Fibroblast of gingiva (primary cell): Measurements from ENCODE around the gene OPRM1.

Experiments used
- DNase-seq: peaks from one replicate; pipeline ENCODE4 v3.0.0-alpha.2; 2011; ENCODE audit warnings: low read depth

Gene OPRM1

GRCh38 chr6:154080461-154081189, 41.6 kb downstream of the OPRM1 start:
- DNase-seq, result no peak

GRCh38 chr6:154086510-154086909, 47.5 kb downstream of the OPRM1 start:
- DNase-seq, result no peak

GRCh38 chr6:154092326-154092962, 53.4 kb downstream of the OPRM1 start:
- DNase-seq, result no peak

DNA sequence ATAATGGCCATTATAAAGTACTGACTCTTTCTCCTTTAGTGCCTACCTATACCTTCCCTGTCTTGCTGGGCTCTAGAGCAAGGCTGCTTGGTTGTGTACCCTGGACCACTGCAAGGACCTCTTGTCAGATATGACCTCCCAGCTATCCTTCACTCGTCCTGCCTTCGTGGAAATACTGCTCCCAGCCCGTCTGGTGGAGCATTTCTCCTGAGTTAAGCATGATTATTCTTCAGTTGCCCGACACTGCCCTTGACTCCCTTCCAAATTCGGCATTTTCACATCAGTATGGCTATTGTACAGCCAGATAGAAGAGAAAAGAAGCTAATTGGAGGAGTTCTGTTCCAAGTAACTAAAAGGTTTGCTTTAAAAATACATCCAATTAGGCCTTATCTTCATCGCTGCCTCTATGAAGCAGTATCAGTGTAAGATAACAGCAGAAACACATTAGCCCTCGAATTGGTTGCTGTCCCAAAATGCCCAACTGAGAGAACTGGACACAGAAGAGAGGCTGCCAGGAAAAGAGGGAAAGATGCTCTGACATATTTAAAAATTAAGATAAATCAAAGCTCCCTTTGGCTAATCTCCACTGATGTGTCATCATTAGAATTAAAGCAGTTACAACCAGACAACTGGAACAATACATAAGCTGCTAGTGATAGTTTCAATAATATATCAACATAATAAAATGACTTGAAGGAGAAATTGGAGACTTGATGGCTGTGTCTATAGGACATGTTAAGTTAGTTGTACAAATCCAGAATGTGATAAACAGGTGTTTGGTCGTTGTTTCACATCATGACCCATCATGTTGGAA, 54.4 kb downstream of the OPRM1 start:
- no peak for DNase-seq

DNA sequence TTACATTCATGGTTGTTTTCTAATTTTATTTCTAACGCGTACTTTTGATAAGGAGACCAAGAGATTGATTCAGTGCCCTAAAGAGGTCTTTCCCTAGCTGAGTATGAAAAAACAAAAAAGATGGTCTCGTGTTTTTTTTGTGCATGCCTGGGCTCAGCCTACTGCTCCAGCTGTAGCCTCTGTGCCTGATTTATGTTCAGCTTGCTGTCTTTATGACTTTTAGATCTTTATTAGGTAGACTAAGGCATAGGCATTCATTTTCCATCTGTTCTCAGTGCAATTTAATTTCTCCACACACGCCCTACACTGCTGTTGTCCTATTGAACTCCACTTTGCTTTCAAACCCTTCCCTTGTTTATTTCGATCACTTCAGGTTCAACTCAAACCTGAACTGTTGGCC, 56.5 kb downstream of the OPRM1 start:
- no peak for DNase-seq

- DNase-seq, result no peak
Measured at GRCh38 chr6:154096316-154096715, 57.3 kb downstream of the OPRM1 start.

GRCh38 chr6:154096834-154097233, 57.8 kb downstream of the OPRM1 start:
- DNase-seq, result no peak

GRCh38 chr6:154099211-154099610, 60.2 kb downstream of the OPRM1 start:
- no peak for DNase-seq

- DNase-seq, result no peak
Measured at GRCh38 chr6:154106251-154106650, 67.2 kb downstream of the OPRM1 start.

- DNase-seq, result no peak
Measured at GRCh38 chr6:154111025-154111424, 72.0 kb downstream of the OPRM1 start.

DNA sequence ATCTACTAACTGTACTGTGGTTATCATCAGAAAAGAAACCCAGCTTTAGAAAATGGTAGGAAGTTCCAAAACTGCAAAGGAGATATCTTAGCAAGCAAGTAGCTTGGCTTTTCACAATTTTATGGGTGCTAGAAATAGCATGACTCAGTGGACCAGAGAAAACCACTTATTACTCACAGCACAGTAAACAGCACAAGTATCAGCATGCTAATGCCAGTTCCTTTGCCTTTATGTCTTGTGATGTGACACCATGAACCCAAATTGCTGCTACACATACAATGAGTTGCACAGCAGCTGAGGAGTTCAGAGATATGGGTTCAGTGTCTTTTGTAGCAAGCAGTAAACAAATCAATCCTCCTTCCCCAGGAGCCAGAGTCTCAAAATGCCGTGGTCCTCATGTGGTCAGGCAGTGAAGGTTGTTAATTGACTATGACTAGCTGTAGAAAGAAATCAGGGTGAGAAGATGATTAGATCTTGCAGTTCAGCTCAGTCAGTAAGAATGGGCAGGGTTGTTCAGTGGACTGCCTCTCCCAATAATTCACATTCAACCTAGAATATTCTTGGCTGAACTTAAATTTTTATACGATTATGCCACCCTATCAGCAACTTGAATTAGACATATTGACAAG, 73.3 kb downstream of the OPRM1 start:
- DNase-seq, result no peak

DNA sequence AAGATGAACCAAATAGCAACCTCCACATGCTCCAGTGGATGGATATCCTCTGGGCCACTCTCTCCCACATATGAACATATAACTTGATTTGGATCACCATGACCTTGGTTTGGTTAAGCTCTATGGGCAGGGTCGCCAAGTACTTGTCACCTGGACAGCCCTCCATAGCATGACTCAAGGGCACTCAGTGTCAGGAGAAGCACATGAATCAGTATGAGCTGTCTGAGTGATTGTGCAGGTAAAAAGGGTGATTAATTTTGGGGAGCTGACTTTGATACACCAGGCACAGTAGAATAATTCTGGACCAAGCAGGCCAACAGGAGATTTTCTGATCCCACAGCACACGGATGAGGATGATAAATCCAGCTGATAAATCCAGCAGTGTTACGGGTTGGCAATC, 74.4 kb downstream of the OPRM1 start:
- no peak for DNase-seq

- DNase-seq, result no peak
Measured at GRCh38 chr6:154117485-154117884, 78.4 kb downstream of the OPRM1 start.

DNA sequence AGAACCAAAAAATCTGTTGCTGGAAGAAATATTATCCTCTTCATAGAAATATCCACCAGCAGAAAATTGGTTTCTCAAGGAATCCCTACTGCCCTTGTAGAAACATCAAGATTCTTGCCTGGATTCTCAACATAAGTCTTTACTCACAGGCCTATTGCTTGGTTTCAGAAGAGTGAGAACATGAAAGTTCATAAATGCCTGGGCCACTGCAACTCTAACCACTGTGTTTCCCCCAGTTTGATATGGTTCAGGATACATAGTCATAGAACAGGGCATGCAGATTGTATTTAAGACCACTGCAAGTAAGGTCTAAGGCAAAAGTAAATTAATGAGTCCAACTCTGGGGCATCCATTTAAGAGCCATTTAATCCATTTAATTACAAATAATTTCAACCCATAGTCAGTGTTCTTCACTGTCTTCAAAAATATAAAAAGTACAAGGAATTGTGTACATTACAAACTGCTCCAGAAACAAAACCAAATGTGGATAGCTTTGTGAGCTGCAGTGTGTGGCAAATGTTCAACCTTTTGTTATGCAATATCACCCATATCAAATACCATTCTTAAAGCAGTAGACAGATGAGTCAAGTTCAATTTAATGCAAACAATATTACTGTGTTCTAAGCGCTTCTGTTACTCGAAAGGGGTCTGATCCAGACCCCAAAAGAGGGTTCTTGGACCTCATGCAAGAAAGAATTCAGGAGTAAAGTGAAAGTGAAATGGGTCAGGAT, 83.3 kb downstream of the OPRM1 start:
- DNase-seq, result peak; percentile 32

DNA sequence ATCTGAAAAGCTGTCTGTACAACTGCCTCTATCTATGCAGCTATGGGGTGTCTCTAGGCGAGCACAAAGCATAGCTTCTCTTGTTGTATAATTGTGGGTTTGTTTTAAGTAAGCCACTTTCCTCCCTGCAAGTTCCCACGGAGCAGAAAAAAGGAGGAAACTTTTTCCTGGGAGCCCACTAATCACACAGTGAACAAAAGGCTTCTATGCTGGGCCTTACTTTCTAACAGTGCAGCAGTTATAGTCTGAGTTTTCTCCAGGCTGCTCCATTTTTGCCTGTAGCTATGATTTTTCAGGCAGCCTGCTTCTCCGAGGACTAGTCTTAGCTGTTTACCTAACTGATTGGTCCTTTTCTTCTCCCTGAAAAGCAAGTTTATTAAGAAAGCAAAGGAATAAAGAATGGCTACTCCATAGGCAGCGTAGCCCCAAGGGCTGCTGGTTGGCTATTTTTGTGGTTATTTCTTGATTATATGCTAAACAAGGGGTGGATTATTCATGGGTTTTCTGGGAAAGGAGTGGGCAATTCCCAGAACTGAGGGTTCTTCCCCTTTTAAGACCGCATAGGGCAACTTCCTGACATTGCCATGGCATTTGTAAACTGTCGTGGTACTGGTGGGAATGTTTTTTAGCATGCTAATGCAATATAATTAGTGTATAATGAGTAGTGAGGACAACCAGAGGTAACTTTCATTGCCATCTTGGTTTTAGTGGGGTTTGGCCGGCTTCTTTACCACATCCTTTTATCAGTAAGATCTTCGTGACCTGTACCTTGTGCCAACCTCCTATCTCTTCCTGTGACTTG, 84.3 kb downstream of the OPRM1 start:
- DNase-seq, result no peak

GRCh38 chr6:154125421-154125820, 86.4 kb downstream of the OPRM1 start:
- no peak for DNase-seq

GRCh38 chr6:154127657-154128056, 88.6 kb downstream of the OPRM1 start:
- DNase-seq, result no peak

DNA sequence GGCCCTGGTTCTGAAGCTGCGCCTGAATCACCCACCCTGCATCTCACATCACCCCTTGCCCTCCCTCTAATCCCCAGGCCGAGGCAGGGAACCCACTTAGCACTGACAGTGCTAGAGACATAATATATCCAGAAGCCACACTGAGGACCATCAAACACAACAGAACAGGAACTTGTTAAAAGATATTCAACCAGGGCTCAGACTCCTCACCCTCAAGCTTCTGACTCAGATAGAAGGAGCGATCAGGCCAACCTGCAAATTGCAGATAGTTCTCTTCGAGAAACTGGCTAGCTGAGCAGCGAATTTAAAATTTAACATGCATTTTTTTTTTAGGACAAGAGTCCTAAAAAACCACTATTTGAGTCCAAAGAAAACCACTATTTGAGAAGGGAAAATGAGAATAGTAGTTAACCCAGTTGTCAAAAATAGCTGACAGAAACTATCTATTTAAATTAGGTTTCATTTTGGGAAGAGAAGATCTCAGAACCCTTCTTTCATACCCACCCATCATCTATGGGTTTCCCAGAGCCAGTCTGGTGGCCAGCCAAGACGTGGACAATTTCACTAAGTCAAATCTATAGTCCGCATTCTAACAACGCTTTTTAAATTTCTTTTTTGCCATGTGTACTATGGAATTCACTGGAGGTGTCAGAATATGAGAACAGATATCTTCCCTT, 95.6 kb downstream of the OPRM1 start:
- DNase-seq, result no peak

DNA sequence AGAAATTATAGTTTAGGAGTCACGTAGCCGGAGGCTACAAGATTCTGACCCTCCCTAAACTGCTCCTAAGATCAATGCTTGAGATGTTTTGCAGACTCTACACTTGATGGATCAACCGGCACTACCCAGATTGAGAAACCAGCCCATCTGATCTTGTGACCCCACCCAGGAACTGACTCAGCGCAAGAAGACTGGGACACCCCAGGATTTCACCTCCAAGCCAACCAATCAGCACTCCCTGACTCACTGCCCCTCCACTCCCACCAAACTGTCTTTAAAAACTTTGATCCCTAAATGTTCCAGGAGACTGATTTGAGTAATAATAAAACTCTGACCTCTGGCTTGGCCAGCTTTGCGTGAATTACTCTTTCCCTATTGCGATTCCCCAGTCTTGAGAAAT, 99.8 kb downstream of the OPRM1 start:
- DNase-seq, result no peak

DNA sequence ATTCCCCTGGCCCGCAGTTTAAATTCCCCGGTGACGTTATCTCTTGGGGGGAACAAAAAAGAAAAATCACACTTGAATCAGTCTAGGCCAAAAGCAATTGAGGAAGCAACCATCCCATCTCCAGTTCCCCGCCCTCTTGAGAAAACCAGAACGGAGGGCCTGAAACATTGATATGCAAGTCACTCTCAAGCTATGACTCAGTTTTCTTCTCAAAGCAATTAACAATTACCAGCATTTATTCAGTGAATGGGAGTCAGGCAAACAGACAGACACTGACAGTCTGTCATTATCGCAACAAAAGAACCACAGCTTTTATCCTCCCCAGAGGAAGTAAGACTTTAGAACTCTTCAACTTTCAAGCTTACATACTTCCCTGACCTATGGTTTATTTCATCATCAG, 100.9 kb downstream of the OPRM1 start:
- DNase-seq, result no peak

DNA sequence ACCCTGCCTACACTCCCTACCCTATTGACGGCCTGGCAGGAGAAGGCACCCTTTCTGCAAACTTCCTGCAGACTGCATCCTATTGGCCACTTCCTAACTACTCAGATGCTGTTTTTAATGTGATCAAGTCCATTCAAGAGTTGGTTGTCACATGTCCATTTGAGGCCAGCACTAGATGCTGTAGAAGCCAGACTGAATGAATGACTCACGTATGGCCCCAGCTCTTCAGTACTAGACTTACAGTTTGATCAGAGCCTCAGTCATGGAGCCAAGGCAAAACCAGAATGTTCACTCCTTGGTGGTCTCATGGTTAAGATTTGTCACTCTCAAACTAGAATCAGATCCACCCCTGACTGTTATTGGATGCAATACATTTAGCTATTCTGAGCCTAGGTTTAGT, 101.7 kb downstream of the OPRM1 start:
- no peak for DNase-seq
